ENCODE results near the gene UNC5A.

The UNC5A gene

DNA sequence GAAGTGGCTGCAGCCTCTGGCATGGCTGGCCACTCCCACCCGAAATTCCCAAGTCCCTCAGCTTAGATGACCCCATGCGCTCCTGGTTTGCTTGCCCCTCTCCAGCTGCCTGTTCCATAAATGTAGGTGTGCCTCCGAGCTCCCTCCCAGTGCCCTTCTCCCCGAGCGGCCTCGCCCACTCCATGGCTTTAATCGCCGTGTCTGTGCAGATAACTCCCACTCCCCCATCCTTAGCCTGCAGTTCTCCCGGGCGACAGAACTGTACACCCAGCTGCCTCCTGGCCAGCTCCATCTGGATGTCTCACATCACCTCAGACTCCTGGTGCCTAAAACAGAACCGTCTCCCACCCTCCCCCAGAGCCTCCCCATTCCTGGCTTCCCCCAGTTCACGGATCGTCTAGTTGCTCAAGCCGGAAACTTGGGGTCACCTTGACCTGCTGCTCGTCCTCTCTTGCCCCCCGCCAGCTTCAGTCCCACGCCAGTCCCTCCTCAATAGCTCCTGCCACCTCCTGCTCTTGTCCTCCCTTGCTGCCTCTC is 64.7 kb downstream of the UNC5A start:
- no peak overlapping the region for H3K27ac Mint-ChIP-seq
- no peaks in the 10 kb centered on the region for H3K9me3 Mint-ChIP-seq
- H3K27me3 Mint-ChIP-seq: peaks cover 21% of the 10 kb centered on the region
- H3K4me3 Mint-ChIP-seq: no peak overlapping the region
- no peaks in the 10 kb centered on the region for H3K36me3 Mint-ChIP-seq (ENCODE audit: low read depth)
- peaks cover 24% of the 10 kb centered on the region for H3K4me1 Mint-ChIP-seq (ENCODE audit: low read depth)

DNA sequence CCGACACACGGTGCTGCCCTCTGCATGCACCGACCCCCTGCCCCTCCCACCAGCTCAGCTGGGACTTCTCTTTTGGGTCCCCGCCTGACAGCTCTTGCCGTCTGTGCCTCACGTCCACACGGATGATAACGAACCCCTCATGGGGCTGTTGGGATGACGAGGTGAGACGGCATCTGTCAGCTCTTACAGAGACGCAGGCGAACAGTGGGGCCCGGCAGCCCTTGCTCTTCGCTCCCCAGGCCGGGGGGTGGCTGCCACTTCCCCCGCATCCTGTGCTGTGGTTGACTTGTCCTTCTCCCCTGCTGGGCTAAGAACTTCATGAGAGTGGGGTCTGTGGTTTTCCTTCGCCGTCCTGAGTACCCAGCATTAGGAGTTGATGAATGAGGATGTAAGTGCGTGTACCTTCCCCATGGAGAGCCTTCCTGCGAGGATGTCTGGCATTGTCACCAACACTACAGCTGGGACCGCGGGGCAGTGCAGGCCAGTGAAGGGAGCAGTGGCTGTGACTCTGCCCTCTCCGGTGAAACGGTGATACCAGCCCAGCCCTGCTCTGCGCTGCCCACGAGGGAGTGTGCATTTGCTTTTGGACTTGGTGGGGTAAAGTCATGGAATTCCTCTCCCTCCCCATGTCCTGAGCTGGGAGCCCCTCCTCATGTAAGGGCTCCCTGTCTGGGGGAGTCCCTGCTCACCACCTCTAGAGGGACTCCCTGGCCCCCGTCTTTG is 65.6 kb downstream of the UNC5A start:
- Mint-ChIP-seq H3K4me1 (ENCODE audit: low read depth) (peaks cover 19% of the 10 kb centered on the region), H3K27ac (no peak overlapping the region), H3K9me3 (no peaks in the 10 kb centered on the region), H3K36me3 (ENCODE audit: low read depth) (no peaks in the 10 kb centered on the region), H3K4me3 (no peak overlapping the region), H3K27me3 (peaks cover 21% of the 10 kb centered on the region)

DNA sequence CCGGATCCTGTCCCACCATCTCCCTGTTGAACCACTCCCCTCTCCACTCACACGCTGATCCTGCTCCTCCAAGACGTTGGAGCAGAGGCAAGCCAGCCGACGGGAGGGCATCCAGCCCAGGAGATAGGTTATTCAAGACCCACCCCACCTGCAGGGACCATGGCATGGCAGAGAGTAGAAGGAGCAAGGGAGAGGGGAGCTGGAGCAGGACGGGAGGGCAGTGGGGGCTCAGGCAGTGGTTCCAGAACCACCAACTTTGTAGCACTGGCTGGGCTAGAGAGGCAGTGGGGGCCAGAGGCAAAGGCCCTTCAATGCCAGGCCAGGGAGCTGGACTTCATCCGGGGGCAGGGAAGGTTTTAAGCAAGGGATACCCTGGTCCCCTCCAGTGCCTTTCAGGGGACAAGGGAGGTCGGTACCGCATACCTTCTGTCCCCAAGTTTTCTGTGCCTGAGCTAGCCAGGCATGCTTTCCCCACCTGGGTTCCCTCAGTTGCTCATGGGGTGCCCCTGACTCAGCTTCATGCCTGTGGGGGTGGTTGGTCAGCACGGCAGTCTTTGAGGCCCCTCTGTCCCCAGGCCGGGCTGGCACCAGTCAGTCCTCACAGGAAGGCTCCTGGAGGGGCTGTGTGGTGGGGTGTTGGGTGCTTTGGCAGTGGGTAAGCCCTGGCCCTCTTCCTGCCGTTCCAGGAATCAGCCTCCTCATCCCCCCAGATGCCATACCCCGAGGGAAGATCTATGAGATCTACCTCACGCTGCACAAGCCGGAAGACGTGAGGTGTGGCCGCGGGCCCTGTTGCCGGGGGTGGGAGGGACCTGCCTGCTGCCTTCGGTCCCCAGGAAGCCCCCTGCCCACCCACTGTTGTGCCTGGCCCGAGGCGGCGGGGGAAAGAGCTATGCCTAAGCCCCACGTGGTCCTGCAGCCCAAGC is 66.4 kb downstream of the UNC5A start:
- H3K4me3 Mint-ChIP-seq: no peak overlapping the region
- peaks cover 19% of the 10 kb centered on the region for H3K4me1 Mint-ChIP-seq (ENCODE audit: low read depth)
- H3K9me3 Mint-ChIP-seq: no peaks in the 10 kb centered on the region
- H3K27me3 Mint-ChIP-seq: peaks cover 21% of the 10 kb centered on the region
- H3K36me3 Mint-ChIP-seq (ENCODE audit: low read depth): no peaks in the 10 kb centered on the region
- no peak overlapping the region for H3K27ac Mint-ChIP-seq

DNA sequence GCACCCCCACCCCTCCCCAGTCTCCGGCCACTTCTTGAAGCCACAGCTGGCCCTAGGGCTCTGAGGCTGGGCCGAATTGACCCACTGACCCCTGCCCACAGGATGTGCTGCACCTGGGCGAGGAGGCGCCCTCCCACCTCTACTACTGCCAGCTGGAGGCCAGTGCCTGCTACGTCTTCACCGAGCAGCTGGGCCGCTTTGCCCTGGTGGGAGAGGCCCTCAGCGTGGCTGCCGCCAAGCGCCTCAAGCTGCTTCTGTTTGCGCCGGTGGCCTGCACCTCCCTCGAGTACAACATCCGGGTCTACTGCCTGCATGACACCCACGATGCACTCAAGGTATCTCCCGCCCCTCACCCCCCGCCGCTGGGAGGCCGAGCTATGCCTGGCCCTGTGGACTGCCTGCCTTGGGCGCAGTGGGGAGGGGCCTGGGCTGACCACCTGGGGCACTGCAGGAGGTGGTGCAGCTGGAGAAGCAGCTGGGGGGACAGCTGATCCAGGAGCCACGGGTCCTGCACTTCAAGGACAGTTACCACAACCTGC is 67.5 kb downstream of the UNC5A start:
- H3K4me3 Mint-ChIP-seq: no peak overlapping the region
- peaks cover 21% of the 10 kb centered on the region for H3K27me3 Mint-ChIP-seq
- peaks cover 19% of the 10 kb centered on the region for H3K4me1 Mint-ChIP-seq (ENCODE audit: low read depth)
- no peaks in the 10 kb centered on the region for H3K36me3 Mint-ChIP-seq (ENCODE audit: low read depth)
- H3K9me3 Mint-ChIP-seq: no peaks in the 10 kb centered on the region
- H3K27ac Mint-ChIP-seq: no peak overlapping the region

DNA sequence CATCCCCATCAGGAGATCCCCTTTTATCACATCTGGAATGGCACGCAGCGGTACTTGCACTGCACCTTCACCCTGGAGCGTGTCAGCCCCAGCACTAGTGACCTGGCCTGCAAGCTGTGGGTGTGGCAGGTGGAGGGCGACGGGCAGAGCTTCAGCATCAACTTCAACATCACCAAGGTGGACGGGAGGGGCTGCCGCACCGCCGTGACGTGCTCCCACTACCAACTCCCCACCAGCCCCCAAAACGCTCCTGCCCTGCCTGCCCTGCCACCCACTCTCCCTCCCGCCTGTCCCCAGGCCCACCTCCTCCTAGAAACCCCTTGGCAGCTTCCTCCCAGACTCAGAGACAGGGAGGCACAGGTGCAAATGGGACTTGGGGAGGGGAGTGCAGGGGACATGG is 68.1 kb downstream of the UNC5A start:
- H3K4me1 Mint-ChIP-seq (ENCODE audit: low read depth): peaks cover 16% of the 10 kb centered on the region
- no peaks in the 10 kb centered on the region for H3K9me3 Mint-ChIP-seq
- H3K27me3 Mint-ChIP-seq: peaks cover 21% of the 10 kb centered on the region
- H3K36me3 Mint-ChIP-seq (ENCODE audit: low read depth): no peaks in the 10 kb centered on the region
- no peak overlapping the region for H3K27ac Mint-ChIP-seq
- no peak overlapping the region for H3K4me3 Mint-ChIP-seq

DNA sequence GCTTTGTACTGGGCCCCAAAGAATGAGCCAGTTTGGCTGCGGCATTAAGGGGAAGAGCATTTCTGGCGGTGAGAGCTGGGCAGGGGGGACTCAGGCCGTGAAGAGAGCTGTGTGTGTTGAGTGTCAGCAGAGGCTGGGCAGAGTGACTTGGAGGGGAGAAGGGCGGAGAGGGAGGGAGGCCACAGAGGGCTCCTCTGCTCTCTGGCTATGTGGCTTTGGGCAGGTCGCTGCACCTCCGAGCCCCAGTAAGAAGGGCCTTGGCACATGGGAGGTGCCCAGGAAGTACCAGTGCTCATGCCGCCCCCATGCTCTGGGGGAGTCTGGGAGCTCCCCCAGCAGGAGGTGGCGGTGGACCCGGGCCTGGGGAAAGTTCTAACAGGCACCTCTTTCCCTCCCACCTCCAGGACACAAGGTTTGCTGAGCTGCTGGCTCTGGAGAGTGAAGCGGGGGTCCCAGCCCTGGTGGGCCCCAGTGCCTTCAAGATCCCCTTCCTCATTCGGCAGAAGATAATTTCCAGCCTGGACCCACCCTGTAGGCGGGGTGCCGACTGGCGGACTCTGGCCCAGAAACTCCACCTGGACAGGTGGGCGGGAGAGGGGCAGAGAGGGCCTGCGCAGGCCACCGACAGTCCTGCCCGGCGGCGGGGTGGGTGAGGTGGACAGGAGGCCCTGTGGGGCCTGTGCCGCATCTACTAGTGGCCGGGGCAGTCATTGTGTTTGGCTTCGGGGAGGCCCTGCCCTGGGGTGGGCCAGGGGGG is 68.7 kb downstream of the UNC5A start:
- Mint-ChIP-seq H3K4me1 (ENCODE audit: low read depth) (peaks cover 16% of the 10 kb centered on the region), H3K27ac (no peak overlapping the region), H3K27me3 (peaks cover 21% of the 10 kb centered on the region), H3K36me3 (ENCODE audit: low read depth) (no peaks in the 10 kb centered on the region), H3K9me3 (no peaks in the 10 kb centered on the region), H3K4me3 (no peak overlapping the region)

DNA sequence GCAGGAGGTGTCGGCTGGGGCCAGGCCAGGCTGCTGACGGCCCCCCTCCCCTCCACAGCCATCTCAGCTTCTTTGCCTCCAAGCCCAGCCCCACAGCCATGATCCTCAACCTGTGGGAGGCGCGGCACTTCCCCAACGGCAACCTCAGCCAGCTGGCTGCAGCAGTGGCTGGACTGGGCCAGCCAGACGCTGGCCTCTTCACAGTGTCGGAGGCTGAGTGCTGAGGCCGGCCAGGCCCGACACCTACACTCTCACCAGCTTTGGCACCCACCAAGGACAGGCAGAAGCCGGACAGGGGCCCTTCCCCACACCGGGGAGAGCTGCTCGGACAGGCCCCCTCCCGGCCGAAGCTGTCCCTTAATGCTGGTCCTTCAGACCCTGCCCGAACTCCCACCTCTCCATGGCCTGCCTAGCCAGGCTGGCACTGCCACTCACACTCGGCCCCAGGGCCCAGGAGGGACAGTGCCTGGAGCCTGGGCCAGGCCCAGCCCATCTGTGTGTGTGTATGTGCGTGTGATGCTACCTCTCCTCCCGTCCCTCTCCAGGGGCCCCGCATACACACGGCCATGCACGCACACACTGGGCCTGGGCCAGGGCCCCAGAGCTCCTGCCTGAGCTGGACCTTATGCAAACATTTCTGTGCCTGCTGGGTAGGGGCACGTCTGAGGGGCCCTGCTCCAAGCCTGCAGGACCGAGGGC is 69.5 kb downstream of the UNC5A start:
- H3K4me1 Mint-ChIP-seq (ENCODE audit: low read depth): peaks cover 16% of the 10 kb centered on the region
- H3K27ac Mint-ChIP-seq: no peak overlapping the region
- H3K9me3 Mint-ChIP-seq: no peaks in the 10 kb centered on the region
- H3K27me3 Mint-ChIP-seq: peaks cover 18% of the 10 kb centered on the region
- H3K36me3 Mint-ChIP-seq (ENCODE audit: low read depth): no peaks in the 10 kb centered on the region
- H3K4me3 Mint-ChIP-seq: no peak overlapping the region

DNA sequence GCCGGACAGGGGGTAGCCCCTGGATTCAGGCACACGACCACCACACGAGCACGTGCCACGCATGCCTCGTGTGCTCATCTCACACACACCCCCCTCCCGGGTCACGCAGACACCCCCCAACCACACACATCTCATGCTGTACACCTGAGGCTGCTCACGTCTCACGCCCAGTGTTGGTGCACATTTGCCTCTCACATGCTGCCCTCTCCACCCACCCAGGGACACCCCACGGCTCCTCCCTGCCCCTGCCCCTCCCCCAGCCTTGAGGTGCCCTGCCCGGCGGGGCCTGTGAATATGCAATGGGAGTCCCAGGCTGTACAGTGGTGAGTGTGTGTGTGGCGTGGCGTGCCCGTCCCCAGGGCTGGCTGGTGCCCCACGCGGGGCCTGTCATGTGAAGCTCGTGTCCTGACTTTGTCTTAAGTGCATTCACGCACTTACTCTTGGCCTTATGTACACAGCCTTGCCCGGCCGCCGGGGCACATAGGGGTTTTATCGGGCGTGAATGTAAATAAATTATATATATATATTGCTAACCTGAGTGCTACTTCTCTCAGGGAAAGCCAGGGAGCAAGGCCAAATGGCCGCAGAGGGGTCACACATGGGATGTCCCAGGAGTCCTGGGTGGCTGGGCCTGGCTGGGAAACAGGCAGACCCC is 70.1 kb downstream of the UNC5A start:
- H3K4me3 Mint-ChIP-seq: no peak overlapping the region

DNA sequence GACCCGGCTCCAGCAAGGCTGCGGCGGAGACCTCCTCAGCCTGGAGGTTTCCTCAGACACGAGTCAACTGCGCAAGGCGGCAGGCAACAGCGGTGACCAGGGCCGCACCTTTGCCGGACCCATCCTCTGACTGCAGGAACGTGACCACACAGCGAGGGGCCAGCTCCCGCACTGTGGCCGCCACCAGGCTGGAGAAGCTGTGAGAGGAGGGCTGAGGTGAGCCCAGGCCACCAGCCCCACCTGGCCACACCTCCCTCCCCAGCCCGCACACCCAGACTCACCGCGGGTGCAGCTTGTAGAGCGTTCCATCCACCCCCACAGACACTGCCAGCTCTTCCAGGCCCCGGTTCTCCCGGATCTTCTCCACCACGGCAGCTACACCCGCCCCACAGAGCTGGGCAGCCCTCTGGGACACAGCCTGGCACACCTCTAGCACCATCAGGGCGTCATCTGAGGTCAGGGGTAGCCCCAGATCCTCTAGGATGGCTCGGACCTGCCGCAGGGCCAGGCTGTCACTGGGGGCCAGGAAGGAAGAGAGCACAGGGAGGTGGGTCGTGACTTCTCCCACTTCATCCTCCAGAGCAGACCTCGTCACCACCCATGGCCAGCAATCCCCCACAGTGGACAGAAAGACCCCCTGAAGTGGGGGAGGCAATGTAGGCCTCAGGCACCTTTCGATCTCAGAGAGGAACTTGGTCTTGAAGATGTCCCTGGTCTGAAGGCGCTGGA is 70.8 kb downstream of the UNC5A start:
- Mint-ChIP-seq H3K27ac (no peak overlapping the region), H3K27me3 (peaks cover 5% of the 10 kb centered on the region), H3K4me1 (ENCODE audit: low read depth) (peaks cover 3% of the 10 kb centered on the region), H3K9me3 (no peaks in the 10 kb centered on the region), H3K4me3 (no peak overlapping the region), H3K36me3 (ENCODE audit: low read depth) (no peaks in the 10 kb centered on the region)

More for the DNA sequence above, 70.1 kb downstream of the UNC5A start:
- H3K4me1 Mint-ChIP-seq (ENCODE audit: low read depth): peaks cover 10% of the 10 kb centered on the region
- H3K9me3 Mint-ChIP-seq: no peaks in the 10 kb centered on the region
- no peak overlapping the region for H3K27ac Mint-ChIP-seq
- H3K36me3 Mint-ChIP-seq (ENCODE audit: low read depth): no peaks in the 10 kb centered on the region
- H3K27me3 Mint-ChIP-seq: peaks cover 12% of the 10 kb centered on the region

DNA sequence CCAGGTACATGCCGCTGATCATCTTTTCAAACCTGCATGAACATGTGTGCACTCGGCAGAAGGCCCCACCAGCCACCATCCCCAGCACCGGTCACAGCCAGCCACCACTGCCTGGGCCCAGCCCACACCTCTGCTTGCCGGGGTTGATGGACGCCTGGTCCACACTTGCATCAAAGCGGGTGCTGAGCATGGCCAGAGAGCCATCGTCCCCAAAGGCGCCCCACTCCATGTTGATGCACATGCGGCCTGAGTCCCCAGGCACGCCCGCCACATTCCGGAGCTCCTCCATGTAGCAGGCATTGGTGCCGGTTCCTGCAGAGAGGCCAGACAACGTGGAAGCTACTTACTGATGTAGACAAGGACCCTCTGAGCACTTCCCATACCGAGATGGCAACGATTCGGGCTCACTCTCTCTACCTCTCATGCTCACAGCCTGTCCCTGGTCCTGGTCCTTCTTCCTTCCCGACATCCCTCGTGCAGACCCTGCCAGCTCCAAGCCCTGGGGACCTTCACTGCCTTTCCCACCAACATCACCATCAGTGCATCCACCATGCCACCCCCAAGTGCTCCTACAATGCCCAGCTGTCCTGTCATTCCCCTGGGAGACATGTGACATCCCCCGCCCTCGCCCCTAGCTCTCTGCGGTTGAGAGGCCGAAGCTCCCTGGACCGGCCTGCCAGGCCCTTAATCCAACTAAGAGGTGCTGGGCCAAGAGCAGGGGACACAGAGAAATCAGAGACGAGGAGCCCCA is 71.6 kb downstream of the UNC5A start:
- Mint-ChIP-seq H3K27ac (no peak overlapping the region), H3K4me3 (no peak overlapping the region), H3K9me3 (no peaks in the 10 kb centered on the region), H3K27me3 (peaks cover 3% of the 10 kb centered on the region), H3K36me3 (ENCODE audit: low read depth) (no peaks in the 10 kb centered on the region), H3K4me1 (ENCODE audit: low read depth) (no peaks in the 10 kb centered on the region)

DNA sequence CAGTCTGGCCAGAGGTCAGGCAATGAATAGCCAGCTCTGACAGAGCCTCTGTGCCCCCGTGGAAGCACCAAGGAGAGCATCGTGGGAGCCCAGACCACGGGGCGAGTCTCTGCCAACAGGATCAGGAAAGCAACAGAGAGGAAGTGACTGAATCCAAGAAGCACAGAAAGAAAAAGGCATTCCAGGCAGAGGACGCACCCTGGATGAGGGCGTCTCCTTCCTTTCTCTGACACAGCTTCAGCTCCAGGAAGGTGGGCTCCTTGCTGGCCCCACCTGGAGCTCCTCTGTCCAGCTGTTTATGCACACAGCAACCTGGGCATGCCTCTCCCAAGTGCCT is 72.2 kb downstream of the UNC5A start:
- no peaks in the 10 kb centered on the region for H3K9me3 Mint-ChIP-seq
- H3K36me3 Mint-ChIP-seq (ENCODE audit: low read depth): no peaks in the 10 kb centered on the region
- no peaks in the 10 kb centered on the region for H3K4me1 Mint-ChIP-seq (ENCODE audit: low read depth)
- H3K27me3 Mint-ChIP-seq: peaks cover 3% of the 10 kb centered on the region
- no peak overlapping the region for H3K27ac Mint-ChIP-seq
- no peak overlapping the region for H3K4me3 Mint-ChIP-seq

DNA sequence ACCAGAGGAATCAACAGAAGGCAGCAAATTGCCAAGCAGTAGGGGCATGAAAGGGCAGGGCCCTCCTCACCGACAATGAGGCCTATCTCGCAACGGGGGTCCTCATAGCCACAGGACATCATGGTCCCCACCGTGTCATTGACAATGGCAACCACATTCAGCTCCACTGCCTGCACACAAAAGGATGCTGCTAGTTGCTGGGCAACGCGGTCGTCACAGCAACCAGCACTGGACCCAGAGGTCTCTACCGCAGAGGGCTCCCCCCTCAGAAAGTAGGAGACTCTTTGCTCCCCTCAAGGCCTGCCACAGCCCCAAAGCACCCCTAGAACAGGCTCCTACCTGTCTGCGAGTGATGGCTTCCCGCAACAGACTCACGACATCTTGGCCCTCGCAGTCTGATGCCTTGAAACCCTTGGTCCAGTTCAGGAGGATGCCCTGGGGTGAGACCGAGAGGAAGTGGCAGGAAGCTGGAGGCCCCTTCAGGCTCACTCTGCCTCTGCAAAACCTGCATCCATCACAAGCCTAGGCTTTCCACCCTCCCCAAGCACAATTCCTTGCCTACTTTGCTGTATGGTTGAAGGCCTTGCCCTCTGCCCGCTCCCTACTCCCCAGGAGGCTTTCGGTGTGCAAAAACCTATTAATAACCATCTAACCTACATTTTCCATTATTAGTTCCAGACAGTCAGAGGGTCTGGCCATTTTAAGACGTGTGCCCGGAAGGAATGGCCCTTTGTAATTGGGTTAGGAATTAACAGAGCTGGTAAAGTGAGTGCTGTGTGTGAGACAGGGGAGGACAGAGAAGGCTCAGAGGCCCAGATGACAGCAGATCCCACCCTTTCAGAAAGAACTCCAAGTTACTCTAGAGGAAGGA is 73.6 kb downstream of the UNC5A start:
- no peak overlapping the region for H3K4me3 Mint-ChIP-seq
- no peaks in the 10 kb centered on the region for H3K36me3 Mint-ChIP-seq (ENCODE audit: low read depth)
- no peaks in the 10 kb centered on the region for H3K4me1 Mint-ChIP-seq (ENCODE audit: low read depth)
- H3K27ac Mint-ChIP-seq: no peak overlapping the region
- H3K9me3 Mint-ChIP-seq: no peaks in the 10 kb centered on the region
- H3K27me3 Mint-ChIP-seq: peaks cover 3% of the 10 kb centered on the region
